NCI-H510A (cell line): Measurements from ENCODE around the gene WDR90.

Source experiments
- DNase-seq: peaks from one replicate; lab custom pipeline; 2025; lab: John Stamatoyannopoulos, UW

The WDR90 gene

DNA sequence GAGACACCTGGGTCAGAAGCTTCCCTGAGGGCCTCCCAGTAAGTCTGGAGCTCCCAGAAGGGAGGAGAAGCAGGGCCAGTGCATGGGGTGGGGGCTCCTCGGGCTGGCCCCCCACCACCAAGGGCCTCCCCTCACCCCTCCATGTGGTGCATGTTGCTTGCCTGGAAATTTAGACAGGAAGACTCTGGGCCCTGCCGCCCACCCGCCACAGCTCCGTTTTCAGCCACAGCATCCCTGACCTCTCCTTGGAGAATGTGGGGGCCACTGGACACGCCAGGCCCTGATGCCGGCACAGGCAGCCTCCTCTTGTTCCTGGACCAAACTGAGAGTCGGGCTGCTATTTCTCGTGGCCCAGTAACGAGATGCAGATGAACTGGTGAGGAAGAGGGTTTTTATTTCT, 10.3 kb upstream of the WDR90 start:
- DNase-seq, result no peak

DNA sequence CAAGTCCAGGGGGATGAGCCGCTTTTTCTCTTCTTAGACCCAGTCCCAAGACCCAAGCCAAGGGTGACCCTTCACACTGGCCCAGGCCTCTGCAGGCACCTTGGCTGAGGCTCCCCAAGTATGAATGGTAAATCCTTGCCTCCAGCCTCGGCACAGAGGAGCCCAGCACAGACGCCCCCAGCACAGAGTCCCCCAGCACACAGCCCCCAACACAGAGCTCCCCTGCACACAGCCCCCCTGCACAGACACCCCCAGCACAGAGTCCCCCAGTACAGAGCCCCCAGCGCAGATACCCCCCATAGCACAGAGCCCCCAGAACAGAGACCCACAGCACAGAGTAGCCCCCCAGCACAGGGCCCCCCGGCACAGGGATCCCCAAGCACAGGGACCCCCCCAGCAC, 8.6 kb upstream of the WDR90 start:
- DNase-seq, result no peak

DNA sequence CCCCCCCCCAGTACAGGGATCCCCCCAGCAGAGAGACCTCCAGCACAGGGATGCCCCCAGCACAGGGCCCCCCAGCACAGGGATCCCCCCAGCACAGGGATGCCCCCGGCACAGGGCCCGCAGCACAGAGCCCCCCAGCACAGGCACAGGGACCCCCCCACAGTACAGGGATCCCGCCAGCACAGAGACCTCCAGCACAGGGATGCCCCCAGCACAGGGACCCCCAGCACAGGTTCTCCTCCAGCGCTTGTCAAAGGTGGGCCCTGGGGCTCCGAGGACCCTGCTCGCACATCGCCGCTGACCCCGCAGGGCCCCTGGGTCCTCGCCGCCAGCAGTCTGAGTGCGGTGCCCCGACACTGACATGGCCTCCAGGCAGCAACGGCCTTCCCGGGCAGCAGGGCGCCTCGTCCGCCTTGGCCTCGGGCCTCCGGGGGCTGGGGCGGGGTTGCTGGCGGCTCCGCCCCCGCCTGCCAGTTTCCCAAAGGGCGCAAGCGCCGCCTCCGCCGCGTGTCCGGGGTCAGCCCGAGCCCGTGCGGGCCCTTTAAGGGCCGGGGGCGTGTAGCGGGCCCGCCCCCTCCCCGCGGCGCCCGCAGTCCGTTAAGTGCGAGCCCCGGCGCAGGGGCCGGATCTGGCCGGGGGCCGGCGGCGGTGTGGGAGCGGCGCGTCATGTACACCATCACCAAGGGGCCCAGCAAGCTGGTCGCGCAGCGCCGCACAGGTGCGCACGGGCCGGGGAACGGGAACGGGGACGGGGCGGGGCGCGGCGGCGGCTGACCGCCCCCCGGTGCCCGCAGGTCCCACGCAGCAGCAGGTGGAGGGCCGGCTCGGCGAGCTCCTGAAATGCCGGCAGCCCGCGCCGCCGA, 7.6 kb upstream of the WDR90 start, which contains the start of gene MCRIP2:
MCRIP2 (plus strand) TSS at position 503 of the 863 bp plus-strand sequence; CDS start at position 667, 164 bp downstream.
- DNase-seq, result peak; percentile 55

DNA sequence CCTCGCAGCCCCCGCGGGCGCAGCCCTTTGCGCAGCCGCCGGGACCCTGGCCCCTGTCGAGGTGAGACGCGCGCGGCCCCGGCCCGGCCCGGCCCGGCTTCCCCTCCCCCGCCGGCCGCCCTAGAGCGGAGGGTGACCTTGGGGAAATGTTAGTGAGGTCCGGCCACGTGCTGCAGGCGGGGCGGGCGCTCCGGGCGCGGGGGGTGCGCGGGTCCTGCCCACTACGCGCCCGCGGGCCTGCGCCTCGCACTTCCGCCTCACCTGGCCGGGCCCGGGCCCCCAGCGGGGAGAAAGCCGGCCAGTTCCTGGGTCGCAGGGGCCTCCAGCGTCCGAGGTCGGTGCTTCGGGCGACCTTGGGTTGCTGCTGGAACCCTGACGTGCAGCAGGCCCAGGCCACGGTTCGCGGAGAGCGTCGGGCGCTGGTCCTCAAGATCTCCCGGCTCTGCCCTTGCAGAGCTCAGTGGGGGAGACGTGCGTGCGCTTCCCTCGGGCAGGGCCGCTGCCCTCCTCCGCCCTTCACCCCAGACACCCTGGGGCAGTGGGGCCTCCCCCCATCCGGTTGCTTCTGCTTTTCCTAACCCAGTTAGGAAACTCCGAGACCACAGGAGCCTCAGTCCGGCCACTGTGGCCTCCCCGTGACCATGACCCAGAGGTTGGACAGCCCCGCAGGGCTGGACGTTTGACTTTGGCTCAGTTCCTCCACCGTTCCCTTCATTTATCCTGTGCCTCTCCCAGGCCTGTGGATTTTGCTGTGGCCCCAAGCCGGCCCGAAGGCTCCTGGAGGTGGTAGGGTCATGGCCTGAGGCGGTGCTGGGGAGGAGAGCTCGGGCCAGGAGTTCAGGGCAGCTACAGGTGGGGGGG, 6.7 kb upstream of the WDR90 start:
- DNase-seq, result no peak

DNA sequence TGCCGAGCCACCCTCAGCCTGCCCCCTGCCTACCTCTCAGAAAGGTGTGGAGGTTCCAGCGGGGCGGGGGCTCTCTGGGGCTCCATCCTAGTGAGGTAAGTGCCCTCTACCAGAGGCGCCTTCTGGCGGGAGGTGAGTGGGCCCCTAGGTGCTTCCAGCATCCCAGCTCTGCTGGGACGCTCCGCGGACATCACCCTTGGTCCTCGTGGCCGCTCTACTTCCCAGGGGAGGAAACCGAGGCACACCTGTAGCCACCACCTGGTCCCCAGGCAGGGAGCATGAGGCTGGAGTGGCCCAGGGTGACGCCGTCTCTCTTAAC, 6.2 kb upstream of the WDR90 start:
- no peak for DNase-seq

DNA sequence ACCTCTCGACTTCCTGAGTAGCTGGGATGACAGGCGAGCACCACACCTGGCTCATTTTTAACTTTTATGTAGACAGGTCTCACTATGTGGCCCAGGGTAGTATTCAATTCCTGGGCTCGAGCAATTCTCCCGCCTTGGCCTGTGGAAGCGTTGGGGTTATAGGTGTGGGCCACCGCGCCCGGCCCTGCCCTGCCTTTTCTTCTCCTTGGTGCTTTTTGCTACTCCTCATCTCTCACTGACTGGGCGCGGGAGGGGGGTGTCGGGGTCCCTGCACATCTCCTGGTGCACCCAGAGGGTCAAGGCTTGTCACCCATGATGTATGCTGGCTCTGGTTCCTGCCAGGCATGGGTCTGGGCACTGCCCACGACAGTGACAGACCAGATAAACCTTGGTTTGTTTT, 4.6 kb upstream of the WDR90 start:
- DNase-seq, result no peak

DNA sequence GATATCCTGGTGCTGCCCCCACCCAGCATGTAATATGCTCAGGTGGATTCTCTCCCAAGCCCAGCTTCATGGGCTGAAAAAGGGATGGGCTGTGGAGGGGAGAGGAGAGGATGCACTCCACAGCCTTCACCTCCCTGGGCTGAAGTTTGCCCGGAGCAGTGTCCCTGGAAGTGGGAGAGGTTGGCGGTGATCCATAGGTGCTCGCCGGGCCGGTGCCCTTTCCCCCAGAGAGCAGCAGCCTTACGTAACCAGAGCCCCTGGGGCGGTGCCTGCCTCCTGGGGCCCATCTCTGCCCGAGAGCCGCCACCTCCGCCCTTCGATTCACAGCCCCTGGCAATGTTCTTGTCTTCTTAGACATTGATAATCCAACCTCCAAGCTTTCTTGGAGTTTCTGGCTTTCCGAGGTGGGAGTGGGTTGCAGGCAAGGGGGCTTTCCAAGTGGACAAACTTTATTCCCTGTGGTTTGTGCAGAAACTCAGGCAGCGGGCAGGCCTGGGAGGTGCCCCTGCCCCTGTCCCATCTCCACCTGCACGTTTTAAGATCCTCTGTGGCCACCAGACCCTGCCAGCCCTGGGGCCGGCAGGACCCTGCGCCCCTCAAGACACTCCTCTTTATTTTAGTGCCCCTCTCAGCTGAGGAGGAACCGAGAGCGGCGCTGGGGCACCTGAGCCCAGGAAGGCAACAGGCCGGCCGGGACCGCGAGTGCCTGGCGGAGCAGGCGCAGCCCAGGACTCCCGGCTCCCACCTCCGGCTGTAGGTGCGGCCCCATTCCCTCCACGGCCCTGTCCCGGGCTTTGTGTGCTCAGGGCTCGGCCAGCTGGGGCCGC, 3.1 kb upstream of the WDR90 start:
- DNase-seq, result no peak

DNA sequence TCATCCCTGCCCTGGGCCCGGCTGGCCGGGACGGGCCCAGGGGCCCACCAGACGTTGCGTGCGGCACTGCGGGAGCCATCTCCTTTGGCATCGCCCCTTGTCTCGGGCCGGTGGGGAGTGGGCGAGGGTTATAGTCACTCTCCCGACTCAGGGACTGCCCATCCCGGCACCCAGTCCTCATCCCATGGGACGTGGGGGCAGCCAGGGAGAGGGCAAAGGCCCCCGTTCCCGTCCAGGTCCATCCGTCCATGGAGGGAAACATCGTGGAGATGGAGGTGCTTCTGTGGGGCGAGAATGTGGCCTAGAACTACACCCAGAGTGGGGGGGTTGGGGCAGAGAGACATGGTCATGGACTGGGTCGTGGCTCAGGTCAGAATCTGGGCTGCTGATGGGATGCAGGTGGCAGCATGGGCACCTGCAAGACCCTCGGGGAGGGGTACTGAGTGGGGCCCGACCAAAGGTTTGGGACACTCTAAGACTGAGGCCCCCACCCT, 2.4 kb upstream of the WDR90 start:
- no peak for DNase-seq

DNA sequence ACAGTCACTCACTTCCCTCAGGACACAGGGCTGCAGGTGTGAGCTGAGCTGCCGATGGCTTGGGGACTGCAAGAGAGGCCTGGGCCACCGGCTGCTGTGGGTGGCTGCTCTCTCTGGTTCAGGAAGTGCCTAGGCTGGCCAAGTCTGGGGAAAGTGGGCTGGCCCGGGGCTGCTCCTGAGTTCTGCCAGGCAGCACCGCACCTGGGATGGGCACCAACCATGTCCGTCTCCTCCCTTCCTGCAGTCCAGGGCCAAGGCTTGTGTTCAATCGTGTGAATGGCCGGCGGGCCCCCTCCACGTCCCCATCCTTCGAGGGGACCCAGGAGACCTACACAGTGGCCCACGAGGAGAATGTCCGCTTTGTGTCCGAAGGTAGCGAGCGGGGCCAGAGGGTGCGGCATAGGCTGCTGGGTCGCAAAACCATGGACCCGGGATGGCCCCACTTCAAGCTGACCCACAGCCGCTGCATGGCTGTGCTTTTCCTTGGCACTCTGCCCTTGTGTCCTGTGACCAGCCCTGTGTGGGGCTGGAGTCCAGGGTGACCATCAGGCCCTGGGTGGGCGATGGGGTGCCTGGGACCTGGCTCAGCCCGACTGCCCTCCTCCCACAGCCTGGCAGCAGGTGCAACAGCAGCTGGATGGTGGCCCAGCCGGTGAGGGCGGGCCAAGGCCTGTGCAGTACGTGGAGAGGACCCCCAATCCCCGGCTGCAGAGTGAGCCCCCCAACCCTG, 1.8 kb upstream of the WDR90 start:
- no peak for DNase-seq

DNA sequence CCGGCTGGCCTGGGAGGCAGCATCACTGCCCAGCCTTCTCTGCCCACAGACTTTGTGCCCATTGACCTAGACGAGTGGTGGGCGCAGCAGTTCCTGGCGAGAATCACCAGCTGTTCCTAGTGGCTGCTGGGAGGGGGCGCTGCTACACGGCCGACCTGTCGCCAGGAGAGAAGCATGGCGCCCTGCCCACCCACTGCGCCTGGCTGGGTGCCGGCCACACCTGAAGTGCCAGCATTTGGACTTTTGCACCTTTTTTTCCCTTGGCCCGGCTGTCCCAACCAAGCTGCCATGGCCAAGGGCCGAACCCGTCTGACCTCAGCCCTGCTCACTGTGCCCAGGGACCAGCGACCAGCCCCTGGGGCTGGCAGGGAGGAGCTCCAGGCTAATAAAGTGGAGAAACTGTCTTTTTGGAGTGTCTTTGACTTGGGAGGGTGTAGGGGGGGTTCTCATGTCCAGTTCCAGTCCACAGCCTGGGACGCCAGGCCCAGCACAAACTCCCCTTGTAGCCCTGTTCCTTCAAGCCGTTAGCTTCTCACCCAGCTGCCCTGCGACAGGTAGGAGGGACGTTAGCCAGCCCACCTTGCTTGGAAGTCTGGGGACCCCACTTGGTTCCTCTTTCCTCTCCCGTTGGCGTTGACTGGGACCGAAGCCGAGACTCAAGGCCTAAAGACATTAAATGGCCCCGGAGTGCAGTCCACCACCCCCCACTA, 939 bp upstream of the WDR90 start:
- DNase-seq, result no peak

DNA sequence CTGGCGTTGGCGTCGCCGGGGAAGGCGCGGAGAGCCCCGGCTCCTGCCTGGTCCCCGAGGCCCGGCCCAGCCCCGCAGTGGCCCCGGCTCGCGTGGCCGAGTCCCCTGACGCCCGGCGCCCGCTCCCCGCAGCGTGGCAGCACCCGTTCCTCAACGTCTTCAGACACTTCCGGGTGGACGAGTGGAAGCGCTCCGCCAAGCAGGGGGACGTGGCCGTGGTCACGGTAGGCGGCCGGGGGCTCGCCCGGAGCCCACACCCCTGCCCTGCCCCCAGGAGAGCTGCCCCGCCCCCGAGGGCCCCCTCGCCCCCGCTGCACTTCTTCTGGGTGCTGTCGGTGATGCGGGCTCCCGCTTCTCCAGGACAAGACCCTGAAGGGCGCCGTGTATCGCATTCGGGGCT, 466 bp downstream of the WDR90 start:
- no peak for DNase-seq

DNA sequence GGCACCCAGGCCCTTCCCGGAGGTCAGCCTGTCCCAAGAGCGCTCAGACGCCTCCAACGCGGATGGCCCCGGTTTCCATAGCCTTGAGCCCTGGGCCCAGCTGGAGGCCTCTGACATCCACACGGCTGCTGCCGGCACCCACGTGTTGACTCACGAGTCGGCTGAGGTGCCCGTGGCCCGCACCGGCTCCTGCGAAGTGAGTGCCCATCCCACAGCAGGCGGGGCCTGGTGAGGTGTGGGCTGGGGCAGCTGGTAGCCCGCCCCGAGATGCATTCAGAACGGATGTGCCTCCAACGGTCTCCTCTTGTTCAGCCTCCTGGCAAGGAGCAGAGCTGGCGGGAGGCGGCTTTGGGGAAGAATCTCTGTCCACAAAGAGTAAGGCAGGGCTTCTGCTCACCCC, 2.7 kb downstream of the WDR90 start:
- no peak for DNase-seq

DNA sequence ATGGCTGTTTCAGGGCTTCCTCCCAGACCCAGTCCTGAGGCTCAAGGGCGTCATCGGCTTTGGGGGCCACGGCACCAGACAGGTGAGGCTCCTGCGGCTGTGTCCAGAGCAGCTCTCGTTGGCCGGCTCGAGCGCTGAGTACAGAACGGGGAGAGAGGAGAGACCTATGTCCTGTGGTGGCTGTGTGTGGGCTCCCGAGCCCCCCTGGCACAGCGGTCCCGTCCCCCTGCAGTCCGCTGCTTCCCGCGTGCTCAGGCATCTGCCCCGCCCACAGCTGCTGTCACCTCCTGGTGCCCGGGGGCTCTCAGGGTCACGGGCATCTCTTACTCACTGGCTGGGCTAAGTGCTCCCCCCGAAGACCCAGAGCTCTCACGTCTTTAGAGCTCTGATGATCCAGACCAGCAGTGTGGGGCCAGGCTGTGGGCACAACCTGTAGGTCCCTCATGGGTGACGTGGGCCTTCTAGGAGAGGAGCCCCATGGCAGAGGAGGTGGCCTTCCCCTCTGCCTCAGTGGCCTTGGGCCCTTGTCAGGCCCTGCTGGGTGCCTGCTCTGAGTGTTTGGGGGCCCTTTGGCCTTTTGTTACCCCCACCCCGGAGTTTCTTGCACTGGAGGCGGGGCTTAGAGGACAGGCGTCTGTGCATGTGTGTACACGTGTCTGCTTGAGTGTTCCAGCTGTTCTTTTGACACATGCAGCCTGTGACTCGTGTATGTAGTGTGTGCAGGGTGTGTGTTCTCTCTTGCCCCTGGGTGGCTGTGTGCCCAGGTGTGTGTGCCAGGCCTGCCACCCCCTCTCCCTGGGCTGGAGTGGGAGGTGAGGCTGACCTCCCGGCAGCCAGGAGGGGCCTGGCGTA, 3.5 kb downstream of the WDR90 start:
- no peak for DNase-seq

DNA sequence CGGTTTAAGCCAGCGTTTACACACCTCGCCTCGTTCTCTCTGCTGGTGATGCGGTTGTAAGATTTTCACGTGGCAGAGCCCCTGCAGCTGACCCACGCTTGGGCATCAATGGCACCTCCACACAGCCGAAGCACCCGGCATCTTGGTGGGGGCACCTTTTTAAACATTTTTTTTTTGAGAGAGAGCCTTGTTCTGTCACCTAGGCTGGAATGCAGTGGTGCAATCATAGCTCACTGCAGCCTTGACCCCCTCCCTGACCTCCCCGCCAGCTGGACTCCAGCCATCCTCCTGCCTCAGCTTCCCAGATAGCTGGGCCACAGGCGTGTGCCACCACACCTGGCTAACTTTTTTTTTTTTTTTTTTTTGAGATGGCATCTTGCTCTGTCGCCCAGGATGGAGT, 4.9 kb downstream of the WDR90 start:
- DNase-seq, result no peak

DNA sequence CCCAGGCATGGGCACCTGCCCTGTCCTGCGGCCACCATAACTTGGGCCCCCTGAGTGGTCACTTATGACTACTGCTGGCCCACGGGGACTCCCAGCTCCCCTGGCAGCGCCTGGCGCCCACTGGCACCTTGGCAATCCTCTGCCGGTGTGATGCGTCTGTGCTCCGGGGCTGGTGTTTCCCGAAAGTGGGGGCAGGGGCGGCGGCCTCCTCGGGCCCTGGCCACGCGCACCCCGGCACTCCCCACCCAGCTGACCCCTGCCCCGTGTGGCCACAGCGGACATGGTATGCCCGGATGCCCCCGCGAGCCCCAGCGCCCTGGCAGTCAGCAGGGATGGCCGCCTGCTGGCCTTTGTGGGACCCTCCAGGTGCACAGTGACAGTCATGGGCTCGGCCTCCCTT, 8.3 kb downstream of the WDR90 start:
- DNase-seq, result no peak

DNA sequence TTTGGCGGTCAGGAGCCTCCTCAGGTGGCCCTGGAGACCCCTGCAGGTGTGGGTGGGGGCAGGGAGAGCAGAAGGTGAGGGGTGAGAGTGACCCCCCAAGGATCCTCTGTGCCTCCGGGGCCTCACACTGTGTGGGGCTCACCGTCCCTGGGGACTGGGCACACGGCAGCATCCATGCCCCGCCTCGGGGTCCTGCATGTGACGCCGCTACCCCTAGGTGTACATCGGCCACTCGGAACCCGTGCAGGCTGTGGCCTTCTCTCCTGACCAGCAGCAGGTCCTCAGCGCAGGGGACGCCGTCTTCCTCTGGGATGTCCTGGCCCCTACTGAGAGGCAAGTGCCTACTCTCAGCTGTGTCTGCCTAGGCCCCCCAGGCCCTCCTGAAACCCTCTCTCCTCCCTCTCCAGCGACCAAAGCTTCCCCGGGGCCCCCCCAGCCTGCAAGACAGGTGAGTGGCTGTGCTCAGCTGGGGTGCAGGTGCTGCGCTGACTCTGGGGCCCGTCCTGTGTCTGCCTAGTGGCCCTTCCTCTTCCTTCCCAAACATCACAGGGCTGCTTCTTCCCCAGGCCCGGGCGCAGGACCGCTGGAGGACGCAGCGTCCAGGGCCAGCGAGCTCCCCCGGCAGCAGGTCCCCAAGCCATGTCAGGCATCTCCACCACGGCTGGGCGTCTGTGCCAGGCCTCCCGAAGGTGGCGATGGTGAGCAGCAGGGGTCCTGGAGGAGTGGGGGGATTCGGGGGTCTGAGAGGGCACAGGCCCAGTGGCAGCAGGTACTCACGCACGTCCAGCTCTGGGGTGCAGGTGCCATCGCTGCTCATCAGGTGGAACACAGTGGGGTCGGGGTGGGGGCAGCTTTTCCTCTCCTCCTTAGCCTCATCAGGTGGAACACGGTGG, 9.8 kb downstream of the WDR90 start:
- DNase-seq, result no peak

DNA sequence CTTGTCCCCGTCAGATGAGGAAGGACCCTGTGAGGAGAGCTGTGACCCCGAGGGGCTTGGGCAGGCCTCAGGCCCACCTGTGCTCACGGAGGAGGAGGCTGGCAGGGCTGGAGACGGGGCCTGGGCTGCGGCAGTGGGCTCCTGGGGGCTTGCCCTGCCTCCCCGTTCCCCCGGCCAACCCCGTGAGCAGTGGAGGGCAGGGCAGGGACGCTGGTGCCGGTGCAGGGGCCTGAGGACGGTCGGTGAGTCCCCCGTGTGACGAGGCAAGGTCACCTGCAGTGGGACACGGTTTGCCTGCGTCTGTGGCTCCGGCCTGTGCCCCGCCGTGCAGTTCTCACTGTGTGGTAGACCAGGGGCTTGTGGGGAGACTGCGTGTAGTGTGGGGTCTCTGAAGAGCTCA, 10.5 kb downstream of the WDR90 start:
- DNase-seq, result no peak

DNA sequence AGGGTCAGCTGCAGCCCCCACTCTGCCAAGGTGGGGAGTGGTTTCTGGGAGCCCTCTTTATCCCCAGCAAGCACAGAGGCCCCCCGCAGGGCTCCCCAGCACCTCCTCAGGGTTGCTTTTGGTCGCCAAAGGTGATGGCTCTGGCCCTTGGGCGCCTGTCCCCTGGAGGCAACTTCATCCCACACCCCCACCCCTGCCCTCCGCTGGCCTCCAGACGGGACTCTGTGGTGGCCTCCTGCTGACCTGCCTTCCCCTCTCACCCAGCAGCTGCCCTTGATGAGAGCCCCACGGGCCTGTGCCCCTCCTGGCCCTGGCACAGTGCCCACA, 10.9 kb downstream of the WDR90 start:
- DNase-seq, result no peak
